Stimulated activated CD8-positive, alpha-beta memory T cell treated with anti-CD3 and anti-CD28 coated beads, Interleukin-4, amount 100 ng/mL, for 48 hours (primary cell): ENCODE measurements around the gene CYTH1.
A peak's percentile ranks its signal among the peaks of the same experiment; 100 is the strongest.

Source experiments
- DNase-seq: peaks from one replicate; pipeline ENCODE4 v3.0.0-alpha.2; 2020

The CYTH1 gene

GRCh38 chr17:78781893-78782304 is at the start of gene CYTH1:
Gene CYTH1 (minus strand): TSS chr17:78782273. CDS start chr17:78782223, 50 bp downstream.
- DNase-seq = no peak

- no peak for DNase-seq
Observed at GRCh38 chr17:78829477-78829876, 47.4 kb upstream of the CYTH1 start.

DNA sequence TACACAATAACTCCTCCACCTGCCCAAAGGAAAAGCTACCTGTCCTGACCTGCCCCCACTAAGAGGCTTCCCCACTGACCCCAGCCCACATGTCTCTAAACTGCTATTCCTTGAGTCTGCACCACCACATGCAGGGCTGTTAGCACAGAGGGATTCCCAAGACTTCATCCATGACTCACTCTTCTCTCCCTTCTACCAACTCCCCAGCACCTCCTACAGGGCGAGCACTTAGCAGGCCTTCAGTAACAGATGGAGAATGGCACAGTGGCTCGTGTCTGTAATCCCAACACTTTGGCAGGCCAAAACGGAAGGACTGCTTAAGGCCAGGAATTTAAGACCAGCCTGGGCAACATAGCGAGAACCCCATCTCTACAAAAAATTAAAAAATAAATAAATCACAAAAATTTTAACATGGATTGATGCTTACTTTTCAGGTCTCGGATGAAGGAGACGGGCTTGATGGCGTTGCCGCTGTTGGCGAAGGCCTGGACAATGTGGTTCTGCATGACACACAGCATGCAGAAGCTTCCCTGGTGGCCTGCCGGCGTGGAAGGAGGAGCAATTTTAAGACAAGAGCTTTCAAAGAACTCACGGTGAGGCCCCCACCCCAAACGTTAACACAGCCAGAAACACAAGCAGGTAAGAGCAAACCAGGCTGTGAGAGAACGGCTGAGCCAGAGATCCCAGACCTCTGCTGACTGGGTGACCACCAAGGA is 46.6 kb upstream of the CYTH1 start:
- no peak for DNase-seq

- DNase-seq = no peak
Observed at GRCh38 chr17:78826836-78827509, 44.9 kb upstream of the CYTH1 start.

- no peak for DNase-seq
Observed at GRCh38 chr17:78826421-78826820, 44.3 kb upstream of the CYTH1 start.

- DNase-seq = no peak
Observed at GRCh38 chr17:78825696-78826095, 43.6 kb upstream of the CYTH1 start.

DNA sequence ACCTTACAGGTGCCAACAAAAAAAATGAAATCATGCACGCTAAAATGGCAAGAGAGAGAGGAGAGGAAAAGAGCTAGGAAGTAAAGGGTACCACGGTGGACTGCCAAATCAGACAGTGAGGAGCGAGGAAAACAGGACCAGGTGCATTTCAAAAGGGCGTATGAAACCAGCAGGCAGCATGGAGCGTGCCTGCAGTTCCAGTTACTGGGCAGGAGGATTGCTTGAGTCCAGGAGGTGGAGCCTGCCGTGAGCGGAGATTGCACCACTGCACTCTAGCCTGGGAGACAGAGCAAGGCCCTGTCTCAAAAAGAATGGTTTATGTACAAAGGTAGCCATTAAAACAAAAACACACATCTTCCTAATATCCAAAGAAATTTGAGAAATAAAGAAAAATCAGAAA is 42.2 kb upstream of the CYTH1 start:
- DNase-seq = no peak

GRCh38 chr17:78823282-78824046 is 41.4 kb upstream of the CYTH1 start:
- no peak for DNase-seq

DNA sequence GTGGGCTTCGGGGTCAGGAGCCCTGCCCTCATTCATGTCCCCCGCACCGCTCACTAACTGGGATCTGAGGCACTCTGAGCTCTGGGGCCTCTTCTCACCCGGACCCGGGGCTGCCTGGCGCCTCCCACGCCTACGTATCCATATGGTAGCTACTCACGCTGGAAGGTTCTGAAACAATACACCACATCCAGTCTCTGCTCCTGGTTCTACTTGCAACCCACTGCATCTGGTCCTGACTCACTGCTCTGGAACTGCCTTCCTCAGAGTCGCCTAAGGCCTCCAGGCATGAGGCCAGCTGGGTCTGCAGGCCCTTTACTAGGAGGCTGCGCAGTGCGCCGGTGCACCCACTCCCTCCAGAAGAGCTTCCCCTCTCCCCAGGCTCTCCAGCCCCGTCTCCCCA is 40.5 kb upstream of the CYTH1 start:
- no peak for DNase-seq

GRCh38 chr17:78821961-78822360 is 39.9 kb upstream of the CYTH1 start:
- DNase-seq = no peak

- DNase-seq = no peak
Observed at GRCh38 chr17:78820841-78821240, 38.8 kb upstream of the CYTH1 start.

DNA sequence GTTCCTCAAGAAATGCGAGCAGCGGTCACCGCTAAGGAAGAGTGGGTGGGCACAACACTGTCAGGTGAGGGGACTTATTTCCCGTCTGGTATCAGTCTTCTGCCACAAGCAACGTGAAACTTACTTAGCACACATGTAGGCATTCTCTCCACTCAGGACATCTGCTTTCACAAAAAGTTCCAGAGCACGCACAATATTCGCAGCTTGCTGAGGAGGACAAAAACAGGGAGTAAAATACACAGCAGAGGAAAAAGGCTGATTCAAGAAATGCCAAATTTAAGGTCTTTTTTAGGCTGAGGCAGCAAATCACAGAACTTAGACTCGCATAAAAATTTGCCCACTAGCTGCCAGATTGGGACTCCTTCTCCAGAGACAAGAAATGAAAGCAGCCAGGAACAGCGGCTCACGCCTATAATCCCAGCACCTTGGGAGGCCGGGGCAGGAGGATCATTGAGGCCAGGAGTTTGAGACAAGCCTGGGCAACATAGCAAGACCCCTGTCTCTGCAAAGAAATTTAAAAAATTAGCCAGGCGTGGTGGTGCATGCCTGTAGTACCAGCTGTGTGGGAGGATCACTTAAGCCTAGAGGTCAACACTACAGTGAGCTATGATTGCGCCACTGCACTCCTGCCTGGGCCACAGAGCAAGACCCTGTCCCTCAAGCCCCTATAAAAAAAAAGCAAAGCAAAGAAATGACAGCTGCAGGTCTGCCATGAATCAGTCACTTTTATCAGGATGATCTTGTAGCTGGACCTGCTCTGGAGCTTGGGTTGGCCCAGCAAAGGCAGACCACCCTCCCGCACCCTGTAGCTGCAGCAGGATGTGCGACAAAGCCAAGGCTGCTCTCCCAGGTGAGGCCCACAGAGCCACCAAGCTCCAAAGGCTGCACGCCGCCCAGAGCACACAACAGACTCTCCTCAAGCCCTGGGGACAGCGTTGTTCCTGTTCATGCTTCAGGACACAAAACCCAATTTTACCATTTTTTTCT is 38.0 kb upstream of the CYTH1 start:
- DNase-seq = no peak

DNA sequence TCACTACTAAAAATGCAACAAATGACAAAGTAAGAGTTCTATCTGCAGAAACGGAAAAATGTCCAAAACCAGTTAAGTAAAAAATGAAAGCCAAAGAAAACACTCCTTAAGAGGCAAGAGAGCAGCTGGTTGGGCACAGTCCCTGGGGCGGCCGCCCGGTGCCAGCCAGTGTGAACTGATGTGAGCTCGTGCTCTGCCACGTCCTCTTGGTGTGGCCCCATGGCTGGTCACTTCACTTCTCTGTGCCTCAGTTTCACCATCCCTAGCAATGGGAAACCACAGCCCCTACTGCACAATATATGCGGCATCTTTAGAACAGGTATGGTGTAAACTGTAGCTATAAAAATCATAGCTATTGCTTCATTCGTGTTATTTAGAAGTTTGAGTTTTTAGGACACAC is 37.3 kb upstream of the CYTH1 start:
- DNase-seq = no peak

DNA sequence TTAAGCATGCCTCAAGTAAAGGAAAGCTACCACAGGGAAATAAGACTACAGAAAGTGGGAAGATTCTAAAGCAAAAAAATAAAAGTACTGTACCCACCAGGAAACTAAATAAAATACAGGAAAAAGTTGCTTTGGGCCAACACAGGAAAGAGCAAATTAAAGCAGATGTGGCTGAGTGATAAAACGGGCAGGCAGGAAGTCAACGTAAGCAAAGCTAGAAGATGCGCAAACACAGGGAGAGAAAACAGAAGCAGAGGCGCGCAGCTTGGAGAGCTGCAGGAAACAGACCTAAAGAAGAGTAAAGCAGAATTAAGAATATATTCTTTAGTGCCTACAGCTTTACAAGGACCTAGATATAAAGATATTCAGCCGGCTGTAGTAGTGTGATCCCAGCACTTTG is 36.9 kb upstream of the CYTH1 start:
- DNase-seq = no peak

GRCh38 chr17:78818152-78818846 is 36.2 kb upstream of the CYTH1 start:
- no peak for DNase-seq

DNA sequence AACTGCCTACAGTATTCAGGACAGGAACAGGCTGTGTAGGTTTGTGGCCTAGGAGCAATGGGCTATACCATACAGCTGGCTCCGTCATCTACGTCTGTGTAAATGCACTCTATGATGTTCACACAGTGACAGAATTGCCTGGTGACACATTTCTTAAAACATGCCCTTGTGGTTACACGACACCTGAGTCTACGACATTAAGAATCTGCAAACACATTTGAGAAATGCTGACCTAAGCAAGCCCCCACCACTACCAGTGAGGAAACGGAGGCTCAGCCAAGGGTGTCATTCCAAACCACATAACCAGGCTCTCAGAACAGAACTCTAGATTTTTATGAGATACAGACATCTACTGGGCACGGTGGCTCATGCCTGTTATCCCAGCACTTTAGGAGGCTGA is 35.0 kb upstream of the CYTH1 start:
- peak; percentile 75 for DNase-seq

GRCh38 chr17:78815696-78816095 is 33.6 kb upstream of the CYTH1 start:
- no peak for DNase-seq

DNA sequence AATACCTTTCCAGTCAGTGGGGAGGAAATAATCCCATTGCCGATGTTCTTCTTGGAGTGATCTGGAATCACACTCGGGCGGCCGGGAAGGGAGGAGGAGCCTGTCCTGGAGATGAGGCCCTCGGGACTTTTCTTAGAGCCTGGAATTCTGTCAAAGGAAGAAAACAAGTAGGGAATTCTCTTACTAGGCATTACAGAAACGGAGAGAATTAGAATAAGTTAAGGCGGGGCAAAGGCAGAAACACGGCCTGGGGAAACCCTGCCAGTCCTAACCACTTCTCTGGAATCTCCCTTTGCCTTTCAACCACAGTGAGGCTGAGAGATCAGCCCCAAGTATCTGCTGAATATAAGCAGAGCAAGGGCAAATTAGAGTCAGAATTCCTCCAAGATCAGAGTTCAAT is 30.8 kb upstream of the CYTH1 start:
- DNase-seq = no peak

- no peak for DNase-seq
Observed at GRCh38 chr17:78808163-78808562, 26.1 kb upstream of the CYTH1 start.

DNA sequence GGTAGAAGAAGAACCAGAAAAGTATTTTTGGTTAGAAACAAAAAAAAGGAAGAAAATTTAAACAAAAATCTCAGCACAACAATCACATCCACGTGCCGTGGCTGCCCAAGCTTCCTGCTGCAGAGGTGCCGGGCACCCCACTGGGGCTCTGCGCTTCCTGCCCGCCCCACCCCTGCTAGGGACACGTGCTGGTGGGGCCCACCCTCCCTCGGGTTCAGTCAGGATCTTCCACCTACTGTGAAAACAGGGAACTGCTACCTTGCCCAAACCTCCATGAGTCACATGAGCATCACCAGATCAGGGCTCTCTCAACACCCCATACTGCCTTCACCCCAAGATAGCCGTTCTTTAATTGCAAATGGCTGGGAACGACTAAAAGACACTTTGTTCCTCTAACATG is 24.4 kb upstream of the CYTH1 start:
- peak; percentile 52 for DNase-seq

GRCh38 chr17:78805301-78805700 is 23.2 kb upstream of the CYTH1 start:
- peak; percentile 76 for DNase-seq

DNA sequence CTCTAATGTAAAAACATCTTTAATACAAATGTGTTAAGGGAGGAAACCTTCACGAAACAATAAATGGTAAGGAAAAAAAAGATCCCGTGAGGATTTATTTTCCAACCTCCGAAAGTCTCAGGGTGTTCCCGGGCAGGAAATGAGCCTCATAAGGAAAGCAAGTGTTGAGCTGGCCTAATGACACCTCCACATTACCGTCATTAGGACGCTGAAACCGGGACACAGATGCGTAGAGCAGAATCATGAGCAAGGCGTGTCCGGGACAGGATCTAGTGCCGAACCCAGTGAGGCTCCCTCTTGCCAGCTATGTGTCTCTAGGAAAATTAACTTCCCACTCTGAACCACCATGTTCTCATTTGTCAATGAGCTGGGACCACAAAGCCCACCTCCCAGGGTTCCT is 22.7 kb upstream of the CYTH1 start:
- DNase-seq = no peak
